ENCODE results near the gene CCDC85B.
"Not testable (repeated sequence)": the region's sequence is repeated elsewhere in the genome, so short reads cannot be mapped to it uniquely, and the experiment has no call there.

CCDC85B gene

GRCh38 chr11:65887723-65888162 lies 2.7 kb upstream of the CCDC85B start:
- no peak for DNase-seq

- peak; percentile 97 for DNase-seq
Observed at GRCh38 chr11:65888163-65888814, 2.2 kb upstream of the CCDC85B start, which contains the start of gene FIBP. Gene FIBP, minus strand, starts transcription at chr11:65888471. Its CDS starts 53 bp downstream, at chr11:65888418.

- DNase-seq: peak; percentile 84
Observed at GRCh38 chr11:65891219-65892136, 1.0 kb downstream of the CCDC85B start.

GRCh38 chr11:65892137-65892540 lies 1.7 kb downstream of the CCDC85B start:
- DNase-seq: not testable (repeated sequence)

- DNase-seq: no peak
Observed at GRCh38 chr11:65892661-65893317, 2.3 kb downstream of the CCDC85B start.

- no peak for DNase-seq
Observed at GRCh38 chr11:65894034-65894591, 3.6 kb downstream of the CCDC85B start.

- no peak for DNase-seq
Observed at GRCh38 chr11:65895482-65895981, 5.1 kb downstream of the CCDC85B start.

GRCh38 chr11:65896034-65896999 lies 5.8 kb downstream of the CCDC85B start:
- DNase-seq: no peak

GRCh38 chr11:65897020-65897471 lies 6.6 kb downstream of the CCDC85B start:
- no peak for DNase-seq

GRCh38 chr11:65898656-65899355 lies 8.3 kb downstream of the CCDC85B start:
- no peak for DNase-seq

- peak; percentile 90 for DNase-seq
Observed at GRCh38 chr11:65899356-65900124, 9.1 kb downstream of the CCDC85B start.

GRCh38 chr11:65900125-65900898 lies 9.8 kb downstream of the CCDC85B start, which contains the start of gene FOSL1:
Gene FOSL1, minus strand, starts transcription at chr11:65900388. Its CDS starts 49 bp downstream, at chr11:65900339.
- DNase-seq: peak; percentile 96

GRCh38 chr11:65900899-65901180 lies 10.4 kb downstream of the CCDC85B start:
- no peak for DNase-seq

- DNase-seq: no peak
Observed at GRCh38 chr11:65903068-65903481, 12.6 kb downstream of the CCDC85B start.

- DNase-seq: no peak
Observed at GRCh38 chr11:65903715-65904114, 13.2 kb downstream of the CCDC85B start.

- DNase-seq: no peak
Observed at GRCh38 chr11:65906602-65907001, 16.1 kb downstream of the CCDC85B start.

GRCh38 chr11:65907878-65908277 lies 17.4 kb downstream of the CCDC85B start:
- no peak for DNase-seq

GRCh38 chr11:65911682-65912568 lies 21.5 kb downstream of the CCDC85B start:
- DNase-seq: no peak

Measured in activated CD8-positive, alpha-beta memory T cell treated with anti-CD3 and anti-CD28 coated beads for 24 hours (primary cell).